Body of pancreas (tissue), 4 donors: ENCODE results near the gene ZNF318.

ENCODE experiments used
- CTCF ChIP-seq, 7 experiments: fragments of 450-650 bp in 4 of 7; fragments of 200-600 bp in 3 of 7; sonication (generic) in 3 of 7; IDR thresholded peaks; one replicate each; pipeline ENCODE4 v1.5.1; 2016 to 2019; ENCODE audit warnings: antibody characterized with exemption in 7 of 7
- POLR2A ChIP-seq, 3 donors: fragments of 450-650 bp; IDR thresholded peaks; one replicate each; pipeline ENCODE4 v1.6.1; 2016; ENCODE audit warnings: antibody characterized with exemption in 3 of 3, mild to moderate bottlenecking in 2 of 3

- TF ChIP-seq CTCF (IDR thresholded peaks at IDR 0.05) (no peak), POLR2A (IDR thresholded peaks at IDR 0.05) (no peak)
Measured at GRCh38 chr6:43299338-43300293, 69.8 kb downstream of the ZNF318 start.
